ENCODE results near the gene CRIP1.

The CRIP1 gene

DNA sequence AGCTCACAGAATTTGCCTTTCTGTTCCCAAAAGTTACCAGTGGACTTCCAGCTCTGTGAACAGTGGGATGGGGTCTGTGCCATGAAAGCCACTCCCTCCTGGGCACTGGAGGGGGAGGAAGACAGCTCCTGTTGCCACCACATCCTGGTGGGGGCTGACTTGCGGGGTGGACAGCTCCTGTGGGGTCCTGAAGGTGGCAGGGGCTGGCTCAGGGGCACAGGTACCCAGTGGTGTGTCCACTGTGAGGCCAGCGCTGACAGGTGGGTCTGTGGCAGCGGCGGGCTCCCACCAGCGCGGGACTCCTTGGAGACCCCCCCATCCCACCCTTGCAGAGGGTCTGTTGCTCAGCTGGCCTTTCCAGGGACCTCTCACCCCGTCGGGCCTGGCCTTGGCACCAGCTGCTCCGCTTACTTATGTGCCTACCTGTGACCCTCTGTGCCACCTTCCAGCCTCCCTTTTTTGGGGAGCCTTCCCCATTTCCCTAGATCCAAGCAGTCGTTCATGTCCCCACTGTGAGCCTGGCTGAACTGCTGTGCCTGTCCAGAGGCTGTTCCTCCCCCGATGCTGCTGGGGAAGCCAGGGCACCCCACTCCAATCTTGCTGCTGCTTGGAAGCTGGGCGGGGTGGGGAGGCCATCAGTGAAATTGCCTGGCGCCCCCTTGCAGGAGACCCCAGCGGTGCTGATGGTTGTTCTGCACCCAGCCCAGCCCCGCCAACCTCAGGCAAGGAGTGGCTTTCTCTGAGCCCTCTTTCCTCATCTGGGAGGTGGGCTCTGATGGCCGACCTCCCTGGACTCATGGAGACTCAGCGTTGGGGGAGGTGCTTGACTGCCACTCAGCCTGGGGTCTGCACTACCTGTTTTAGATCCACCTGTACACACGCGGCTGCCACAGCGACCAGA, 6.5 kb downstream of the CRIP1 start:
- no peak for DNase-seq

DNA sequence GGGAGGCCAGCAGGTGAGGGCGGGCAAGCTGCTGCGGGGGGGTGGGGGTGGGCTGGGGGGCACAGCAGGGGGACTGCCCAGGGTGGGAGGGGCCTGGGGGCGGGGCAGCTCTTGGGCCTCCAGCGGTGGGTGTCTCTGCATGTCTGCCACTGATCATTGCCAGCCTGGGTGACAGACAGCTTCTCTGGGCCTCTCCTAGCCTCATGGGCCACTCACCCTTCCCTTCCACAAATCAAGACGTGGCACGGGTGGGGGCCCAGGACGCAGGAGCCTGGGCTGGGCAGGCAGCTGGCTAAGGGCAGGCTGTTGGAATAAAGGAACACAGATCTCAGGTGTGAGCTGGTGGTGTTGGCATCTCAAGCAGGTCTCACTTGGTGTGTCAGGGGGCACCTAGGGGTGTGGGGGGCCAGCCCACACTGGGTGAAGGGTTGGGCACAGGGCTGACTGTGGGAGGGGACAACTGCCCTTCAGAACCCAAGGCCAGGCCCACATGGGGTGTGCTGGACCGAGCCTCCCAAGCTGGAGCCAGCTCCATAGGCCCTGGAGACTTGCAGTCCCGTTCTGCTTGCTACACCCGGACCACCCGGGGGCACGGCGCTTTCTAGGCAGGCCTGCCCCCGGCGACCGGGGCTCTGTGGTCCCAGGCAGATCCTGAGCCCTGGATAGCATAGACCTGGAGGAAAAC, 7.4 kb downstream of the CRIP1 start:
- no peak for DNase-seq

DNA sequence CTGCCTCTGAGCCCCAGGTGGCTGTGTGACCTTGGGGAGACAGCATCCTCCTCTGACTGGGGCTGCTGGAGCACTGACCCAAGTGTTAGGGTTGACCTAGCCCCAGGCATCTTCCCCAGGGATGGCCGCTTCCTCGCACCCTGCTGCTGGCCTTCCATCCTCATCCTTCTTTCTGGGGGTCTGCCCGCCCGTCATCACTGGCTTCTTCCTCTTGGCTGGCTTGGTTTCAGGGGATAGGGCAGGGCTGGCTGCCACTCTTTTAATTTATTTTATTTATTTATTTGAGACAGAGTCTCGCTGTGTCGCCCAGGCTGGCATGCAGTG, 7.9 kb downstream of the CRIP1 start:
- no peak for DNase-seq

GRCh38 chr14:105495101-105495989, 8.7 kb downstream of the CRIP1 start:
- DNase-seq, result no peak

- DNase-seq, result no peak
Measured at GRCh38 chr14:105495990-105496830, 9.5 kb downstream of the CRIP1 start.

DNA sequence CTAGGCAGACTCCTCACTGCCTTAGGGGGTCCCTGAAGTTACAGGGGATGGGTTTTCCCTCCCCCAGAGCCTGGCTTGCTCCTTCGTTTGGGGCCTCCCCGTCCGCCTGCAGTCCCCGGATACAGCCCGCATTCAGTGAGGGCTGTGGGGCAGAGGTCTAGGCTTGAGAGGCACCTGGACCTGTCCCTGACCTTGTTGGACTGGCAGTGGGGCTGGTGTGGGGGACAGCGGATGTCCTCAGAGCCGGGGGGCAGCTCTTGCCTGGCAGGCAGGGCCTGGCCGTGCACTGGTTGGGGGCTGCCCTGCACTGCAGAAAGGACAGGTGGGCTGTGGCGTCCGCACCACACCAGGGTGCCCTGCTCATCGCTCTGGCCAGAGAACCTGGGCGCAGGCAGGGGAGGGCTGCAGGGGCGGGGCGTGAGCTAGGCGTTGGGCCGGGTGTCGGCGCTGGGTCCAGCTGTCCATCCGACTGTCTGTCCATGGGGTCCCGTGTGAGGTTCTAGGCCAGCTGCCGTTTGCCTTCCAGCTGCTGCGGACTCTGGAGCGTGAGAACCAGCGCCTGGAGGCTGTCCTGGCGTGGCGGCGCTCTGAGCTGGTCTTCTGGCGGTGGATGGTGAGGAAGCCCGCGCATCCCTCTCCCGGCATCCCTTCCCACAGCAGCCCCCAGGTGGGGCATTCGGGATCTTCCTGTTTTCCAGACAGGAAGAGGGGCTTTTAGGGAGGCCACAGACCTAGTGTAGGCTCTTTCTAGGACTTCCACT, 10.3 kb downstream of the CRIP1 start:
- no peak for DNase-seq

DNA sequence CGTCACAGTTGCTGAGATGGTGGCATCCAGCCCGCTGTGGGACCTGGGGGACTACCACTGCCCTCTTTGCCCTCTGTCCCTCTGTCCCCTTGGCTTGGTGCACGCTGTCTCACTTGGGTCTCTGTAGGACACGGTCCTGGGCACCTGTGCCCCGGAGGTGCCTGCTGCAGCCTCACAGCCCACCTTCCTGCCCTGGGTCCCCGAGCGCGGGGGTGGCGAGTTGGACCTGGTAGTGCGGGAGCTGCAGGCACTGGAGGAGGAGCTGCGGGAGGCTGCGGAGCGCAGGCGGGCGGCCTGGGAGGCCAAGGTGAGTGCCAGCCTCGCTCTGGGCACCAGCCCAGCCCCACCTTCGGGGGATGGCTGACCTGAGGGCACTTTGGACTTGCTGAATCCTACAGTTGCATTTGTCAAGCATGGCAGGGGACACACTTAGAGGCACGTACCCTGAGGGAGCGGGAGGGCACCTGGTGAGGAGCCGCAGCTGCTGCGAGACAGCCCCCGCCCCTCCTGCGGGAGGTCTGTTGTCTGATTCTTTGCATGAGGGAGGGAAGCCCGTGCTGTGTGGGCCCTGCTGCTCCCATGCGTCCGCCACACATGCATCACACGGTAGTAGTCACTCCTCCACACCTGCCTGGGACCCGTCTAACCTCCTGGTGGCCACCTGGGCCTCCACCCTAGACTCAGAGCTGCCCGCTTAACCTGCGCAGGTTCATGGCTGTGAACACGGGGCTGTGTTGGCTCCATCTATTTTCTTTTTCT, 11.2 kb downstream of the CRIP1 start:
- no peak for DNase-seq

DNA sequence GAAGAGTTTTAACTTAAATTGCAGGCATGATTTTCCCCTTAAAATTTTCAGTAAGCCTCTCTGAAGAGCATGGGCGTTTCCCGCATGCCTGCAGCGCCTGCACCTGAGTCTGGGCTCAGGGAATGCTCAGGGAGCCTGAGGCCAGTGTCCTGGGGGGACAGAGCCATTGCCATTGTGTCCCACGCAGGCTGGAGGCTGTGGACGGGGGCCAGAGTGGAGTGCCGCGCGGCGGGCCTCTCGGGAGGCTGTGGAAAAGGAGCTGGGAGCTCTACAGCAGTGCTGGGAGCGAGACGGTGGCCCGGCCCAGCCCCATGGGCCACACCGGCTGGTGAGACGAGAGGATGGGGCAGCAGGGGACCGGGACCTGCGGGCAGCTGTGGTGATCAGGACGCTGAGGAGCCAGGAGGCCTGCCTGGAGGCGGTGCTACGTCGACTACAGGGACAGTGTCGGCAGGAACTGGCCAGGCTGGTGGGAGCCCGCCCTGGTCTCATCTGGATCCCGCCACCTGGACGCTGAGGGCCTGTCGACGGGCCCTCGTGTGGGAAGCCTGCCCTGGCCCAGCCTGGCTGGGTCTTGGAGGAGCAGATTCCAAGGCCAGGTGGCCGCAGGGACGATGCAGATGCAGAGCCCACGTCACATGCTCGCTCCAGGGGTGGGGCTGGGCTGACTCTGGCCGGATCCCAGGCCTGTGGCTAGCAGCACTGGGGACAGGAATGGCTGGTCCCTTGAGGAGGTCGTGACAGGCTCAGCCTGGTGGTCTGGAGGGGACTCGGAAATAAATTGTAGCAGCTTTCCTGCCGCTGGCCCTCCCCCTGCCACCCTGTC, 12.0 kb downstream of the CRIP1 start:
- no peak for DNase-seq

- DNase-seq, result no peak
Measured at GRCh38 chr14:105499256-105500035, 12.8 kb downstream of the CRIP1 start.

- no peak for DNase-seq
Measured at GRCh38 chr14:105500036-105500725, 13.5 kb downstream of the CRIP1 start.

DNA sequence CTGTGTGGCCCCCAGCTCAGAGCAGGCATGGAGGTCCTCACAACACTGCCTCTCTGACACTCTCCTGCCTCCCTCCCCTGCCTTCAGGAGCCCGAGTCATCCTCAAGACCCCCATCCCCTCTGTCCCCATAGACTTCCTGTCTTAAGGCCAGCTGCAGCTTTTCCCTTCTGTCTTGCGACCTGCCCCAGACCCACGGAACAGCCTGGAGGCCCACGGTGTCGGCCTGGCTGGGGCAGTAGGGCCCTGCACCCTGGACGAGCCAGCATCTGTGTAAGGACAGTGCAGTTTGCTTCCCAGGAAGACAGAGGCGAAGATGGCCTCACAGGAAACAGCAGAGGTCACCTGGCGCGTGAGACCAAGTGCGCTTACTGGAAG, 14.0 kb downstream of the CRIP1 start:
- DNase-seq, result no peak

DNA sequence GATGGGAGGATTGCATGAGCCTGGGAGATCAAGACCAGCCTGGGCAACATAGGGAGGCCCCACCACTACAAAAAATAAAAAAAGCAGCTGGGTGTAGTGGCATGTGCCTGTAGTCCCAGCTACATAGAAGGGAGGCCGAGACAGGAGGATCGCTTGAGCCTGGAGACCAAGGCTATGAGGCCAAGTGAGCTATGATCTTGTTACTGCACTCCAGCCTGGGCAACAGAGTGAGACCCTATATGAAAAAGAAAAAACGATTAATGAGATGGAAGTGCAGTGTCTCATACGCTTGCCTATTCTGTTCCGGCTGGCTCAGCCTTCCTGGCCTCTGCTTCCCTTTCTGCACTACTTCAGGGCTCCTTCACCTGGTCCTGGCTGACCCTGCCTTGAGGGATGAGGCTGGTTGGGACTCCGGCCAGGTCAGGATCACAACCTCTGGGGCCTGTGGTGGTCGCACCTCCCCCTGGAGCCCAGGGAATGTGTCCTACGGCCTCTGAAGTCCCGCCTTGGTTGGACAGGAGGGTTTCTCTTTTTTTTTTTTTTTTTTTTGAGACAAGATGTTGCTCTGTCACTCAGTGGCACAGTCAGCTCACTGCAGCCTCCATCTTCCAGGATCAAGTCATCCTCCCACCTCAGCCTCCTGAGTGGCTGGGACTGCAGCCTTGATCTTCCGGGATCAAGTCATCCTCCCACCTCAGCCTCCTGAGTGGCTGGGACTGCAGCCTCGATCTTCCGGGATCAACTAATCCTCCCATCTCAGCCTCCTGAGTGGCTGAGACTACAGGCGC, 15.0 kb downstream of the CRIP1 start:
- no peak for DNase-seq

DNA sequence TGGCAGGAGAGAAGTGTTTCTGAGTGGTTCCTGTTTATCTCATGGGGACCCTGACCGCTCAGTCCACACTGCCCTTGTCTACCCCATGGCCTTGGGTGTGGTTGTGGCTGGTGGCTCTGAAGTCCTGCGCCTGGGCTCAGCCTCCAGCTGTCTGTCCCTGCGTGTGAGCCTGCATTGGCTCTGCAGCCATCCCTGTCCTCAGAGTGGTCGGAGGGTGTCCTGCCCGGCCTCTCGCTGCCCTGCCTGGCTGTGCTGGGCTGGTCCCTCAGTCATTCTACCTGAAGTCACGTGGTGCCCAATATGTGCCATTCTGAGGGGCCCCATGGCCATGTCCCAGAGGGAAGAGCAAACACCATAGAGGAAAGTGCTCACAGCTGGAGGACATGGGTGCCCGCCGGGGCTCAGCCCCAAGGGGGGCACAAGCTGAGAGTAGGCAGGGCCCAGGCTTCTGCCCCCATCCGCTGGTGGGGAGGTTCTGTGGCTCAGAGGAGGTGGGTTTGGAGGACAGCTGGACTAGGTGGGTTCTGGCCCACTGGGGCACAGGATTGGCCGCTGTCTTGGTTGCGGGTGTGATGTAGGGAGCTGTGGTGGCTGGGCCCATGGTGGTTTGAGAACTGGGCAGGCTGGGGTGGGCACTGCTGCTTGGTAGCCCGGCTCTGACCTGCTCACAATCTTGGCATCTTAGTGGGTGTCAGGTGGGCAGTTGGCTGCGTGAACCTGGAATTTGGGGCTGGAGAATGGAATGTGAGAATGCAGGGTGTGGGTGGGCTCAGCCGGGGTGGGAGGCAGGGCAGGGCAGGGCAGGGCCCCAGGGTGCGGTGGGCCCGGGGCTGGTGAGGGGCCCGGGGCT, 16.0 kb downstream of the CRIP1 start:
- DNase-seq, result no peak

DNA sequence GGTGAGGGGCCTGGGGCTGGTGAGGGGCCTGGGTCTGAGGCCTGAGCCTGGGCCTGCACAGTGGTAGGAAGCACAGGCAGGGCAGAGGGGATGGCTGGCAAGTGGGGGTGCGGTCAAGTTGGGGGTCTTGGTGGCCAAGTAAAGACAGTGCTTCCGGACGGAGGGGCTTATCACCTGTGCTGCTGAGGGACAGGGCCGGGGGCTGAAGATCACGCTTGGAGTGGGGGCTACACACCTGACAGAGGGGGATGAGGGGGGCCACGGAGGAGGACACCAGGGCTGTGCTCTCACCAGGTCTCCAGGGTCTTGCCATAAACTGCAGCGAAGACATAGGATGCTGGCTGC, 16.6 kb downstream of the CRIP1 start:
- DNase-seq, result no peak

DNA sequence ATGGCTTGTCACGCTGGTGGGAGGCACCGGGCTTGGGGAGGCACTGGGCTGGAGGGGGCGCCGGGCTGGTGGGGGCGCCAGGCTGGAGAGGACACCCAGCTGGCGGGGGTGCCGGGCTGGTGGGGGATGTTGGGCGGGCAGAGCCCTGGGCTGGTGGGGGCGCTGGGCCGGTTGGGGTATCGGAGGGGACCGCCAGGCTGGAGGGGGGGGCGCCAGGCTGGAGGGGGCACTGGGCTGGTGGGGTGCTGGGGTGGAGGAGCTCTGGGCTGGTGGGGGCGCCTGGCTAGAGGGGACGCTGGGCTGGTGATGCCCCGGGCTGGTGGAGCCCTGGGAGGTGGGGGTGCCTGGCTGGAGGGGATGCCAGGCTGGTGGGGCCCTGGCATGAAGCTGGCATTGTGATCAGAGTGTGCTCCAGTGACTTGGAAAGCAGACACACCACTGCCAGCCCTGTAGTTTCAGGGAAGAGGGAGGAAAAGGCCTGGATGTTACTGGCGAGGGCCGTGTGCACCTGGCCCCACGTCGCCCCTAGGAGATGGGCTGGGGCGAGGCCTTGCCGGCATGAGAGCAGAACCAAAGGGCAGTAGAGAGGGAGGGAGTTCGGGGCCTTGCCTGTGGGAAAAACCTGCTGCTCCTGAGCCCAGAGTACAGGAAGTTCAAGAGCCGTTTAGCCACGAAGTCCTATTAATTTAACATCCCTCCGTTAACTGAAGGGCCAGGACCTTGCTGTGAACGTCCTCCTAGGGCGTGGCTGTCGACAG, 17.4 kb downstream of the CRIP1 start:
- DNase-seq, result no peak

DNA sequence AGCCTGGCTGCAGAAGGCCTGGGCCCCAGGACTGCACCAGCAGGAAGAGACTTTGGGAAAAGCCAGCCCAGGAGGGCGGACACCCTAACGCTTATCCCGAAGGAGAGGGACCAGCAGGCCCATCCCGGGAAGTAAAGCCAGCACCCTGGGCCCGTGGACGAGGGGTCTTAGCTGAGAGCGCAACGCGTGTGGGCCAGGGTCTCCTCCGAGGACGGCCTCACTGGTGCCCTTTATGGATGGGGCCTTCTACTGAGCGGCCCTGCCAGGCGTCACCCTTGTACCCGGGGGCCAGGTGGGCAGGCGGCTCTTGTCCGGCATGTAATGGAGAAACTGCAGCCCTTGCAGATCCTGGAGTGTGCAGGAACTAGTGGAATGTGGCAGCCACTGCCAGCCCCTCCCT, 18.4 kb downstream of the CRIP1 start:
- no peak for DNase-seq
